Liver (tissue), 3 donors: ENCODE measurements around the gene ZNF592.

Source experiments
- EGR1 ChIP-seq, 2 donors: IDR thresholded peaks; 2 replicates each; pipeline ENCODE4 v1.6.1; 2016 to 2018; ENCODE audit warnings: antibody characterized with exemption in 2 of 2, low read depth in 2 of 2
- FOXA1 ChIP-seq: IDR thresholded peaks from 2 replicates; pipeline ENCODE4 v1.6.1; 2016; ENCODE audit warnings: antibody characterized with exemption
- GABPA ChIP-seq, 2 donors: IDR thresholded peaks in 1 of 2; conservative IDR thresholded peaks in 1 of 2; 2 replicates each; pipeline ENCODE4 v1.6.1; 2016; ENCODE audit warnings: antibody characterized with exemption in 2 of 2, mild to moderate bottlenecking in 1 of 2, moderate library complexity in 1 of 2
- SP1 ChIP-seq: IDR thresholded peaks from 2 replicates; pipeline ENCODE4 v1.6.1; 2018; ENCODE audit warnings: antibody characterized with exemption, mild to moderate bottlenecking
- TAF1 ChIP-seq: conservative IDR thresholded peaks from 2 replicates; pipeline ENCODE4 v1.6.1; 2016; ENCODE audit warnings: antibody characterized with exemption, mild to moderate bottlenecking
- YY1 ChIP-seq: IDR thresholded peaks from 2 replicates; pipeline ENCODE4 v1.6.1; 2016; ENCODE audit warnings: antibody characterized with exemption, mild to moderate bottlenecking
- TF ChIP-seq, protein P1 (sequence below): fragments of 150-350 bp; IDR thresholded peaks from 2 replicates; pipeline ENCODE4 v1.5.1; 2017; ENCODE audit warnings: improper control_type of control experiment, low read depth, low read length; ENCODE audit not compliant: missing input control
- TF ChIP-seq, protein P2 (sequence below): IDR thresholded peaks from 2 replicates; pipeline ENCODE4 v1.6.1; 2016; ENCODE audit warnings: antibody characterized with exemption, mild to moderate bottlenecking
- TF ChIP-seq, protein P3 (sequence below): IDR thresholded peaks from 2 replicates; pipeline ENCODE4 v1.6.1; 2016; ENCODE audit warnings: antibody characterized with exemption
- TF ChIP-seq, protein P4 (sequence below): IDR thresholded peaks from 2 replicates; pipeline ENCODE4 v1.6.1; 2016; ENCODE audit warnings: antibody characterized with exemption
- donor health status: healthy.
- donor health status: healthy.

DNA sequence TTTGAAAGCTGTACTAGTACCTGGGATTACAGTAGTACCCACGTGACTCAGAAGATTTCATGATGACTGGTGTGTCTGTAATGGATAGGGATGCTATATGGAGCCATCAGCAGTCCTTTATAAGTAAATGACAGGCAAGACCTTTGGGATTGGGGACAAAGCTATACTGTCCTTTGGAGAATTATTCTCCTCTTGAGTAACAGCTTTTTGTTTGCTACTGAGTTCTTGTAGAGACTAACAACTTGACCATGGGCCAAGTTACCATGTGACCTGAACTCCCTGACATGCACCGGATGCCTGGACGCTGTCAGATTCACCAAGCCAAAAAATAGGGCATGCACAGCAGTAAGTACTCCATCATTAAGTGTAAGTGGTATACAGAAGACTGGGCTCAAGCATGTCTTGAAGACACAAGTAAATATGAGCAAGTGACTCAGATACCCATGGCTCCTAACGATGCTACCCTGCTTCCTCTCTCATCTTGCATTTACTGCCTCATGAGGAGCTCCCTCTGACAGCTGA is 45.4 kb upstream of the ZNF592 start:
- TF ChIP-seq, protein P1, sequence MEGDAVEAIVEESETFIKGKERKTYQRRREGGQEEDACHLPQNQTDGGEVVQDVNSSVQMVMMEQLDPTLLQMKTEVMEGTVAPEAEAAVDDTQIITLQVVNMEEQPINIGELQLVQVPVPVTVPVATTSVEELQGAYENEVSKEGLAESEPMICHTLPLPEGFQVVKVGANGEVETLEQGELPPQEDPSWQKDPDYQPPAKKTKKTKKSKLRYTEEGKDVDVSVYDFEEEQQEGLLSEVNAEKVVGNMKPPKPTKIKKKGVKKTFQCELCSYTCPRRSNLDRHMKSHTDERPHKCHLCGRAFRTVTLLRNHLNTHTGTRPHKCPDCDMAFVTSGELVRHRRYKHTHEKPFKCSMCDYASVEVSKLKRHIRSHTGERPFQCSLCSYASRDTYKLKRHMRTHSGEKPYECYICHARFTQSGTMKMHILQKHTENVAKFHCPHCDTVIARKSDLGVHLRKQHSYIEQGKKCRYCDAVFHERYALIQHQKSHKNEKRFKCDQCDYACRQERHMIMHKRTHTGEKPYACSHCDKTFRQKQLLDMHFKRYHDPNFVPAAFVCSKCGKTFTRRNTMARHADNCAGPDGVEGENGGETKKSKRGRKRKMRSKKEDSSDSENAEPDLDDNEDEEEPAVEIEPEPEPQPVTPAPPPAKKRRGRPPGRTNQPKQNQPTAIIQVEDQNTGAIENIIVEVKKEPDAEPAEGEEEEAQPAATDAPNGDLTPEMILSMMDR = no peak
- TF ChIP-seq TAF1 (no peak), SP1 (no peak), GABPA (IDR thresholded peaks at IDR 0.05 in 1 of 2, conservative IDR thresholded peaks at IDR 0.05 in 1 of 2) (peak in 1 of 2 donors; percentile 51), EGR1 (IDR thresholded peaks at IDR 0.05; ENCODE audit: low read depth in 2 of 2) (no peak), FOXA1 (no peak), YY1 (peak; percentile 4)
- TF ChIP-seq, protein P2, sequence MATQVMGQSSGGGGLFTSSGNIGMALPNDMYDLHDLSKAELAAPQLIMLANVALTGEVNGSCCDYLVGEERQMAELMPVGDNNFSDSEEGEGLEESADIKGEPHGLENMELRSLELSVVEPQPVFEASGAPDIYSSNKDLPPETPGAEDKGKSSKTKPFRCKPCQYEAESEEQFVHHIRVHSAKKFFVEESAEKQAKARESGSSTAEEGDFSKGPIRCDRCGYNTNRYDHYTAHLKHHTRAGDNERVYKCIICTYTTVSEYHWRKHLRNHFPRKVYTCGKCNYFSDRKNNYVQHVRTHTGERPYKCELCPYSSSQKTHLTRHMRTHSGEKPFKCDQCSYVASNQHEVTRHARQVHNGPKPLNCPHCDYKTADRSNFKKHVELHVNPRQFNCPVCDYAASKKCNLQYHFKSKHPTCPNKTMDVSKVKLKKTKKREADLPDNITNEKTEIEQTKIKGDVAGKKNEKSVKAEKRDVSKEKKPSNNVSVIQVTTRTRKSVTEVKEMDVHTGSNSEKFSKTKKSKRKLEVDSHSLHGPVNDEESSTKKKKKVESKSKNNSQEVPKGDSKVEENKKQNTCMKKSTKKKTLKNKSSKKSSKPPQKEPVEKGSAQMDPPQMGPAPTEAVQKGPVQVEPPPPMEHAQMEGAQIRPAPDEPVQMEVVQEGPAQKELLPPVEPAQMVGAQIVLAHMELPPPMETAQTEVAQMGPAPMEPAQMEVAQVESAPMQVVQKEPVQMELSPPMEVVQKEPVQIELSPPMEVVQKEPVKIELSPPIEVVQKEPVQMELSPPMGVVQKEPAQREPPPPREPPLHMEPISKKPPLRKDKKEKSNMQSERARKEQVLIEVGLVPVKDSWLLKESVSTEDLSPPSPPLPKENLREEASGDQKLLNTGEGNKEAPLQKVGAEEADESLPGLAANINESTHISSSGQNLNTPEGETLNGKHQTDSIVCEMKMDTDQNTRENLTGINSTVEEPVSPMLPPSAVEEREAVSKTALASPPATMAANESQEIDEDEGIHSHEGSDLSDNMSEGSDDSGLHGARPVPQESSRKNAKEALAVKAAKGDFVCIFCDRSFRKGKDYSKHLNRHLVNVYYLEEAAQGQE = no peak
- TF ChIP-seq, protein P3, sequence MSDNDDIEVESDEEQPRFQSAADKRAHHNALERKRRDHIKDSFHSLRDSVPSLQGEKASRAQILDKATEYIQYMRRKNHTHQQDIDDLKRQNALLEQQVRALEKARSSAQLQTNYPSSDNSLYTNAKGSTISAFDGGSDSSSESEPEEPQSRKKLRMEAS = peak; percentile 24
- TF ChIP-seq, protein P4, sequence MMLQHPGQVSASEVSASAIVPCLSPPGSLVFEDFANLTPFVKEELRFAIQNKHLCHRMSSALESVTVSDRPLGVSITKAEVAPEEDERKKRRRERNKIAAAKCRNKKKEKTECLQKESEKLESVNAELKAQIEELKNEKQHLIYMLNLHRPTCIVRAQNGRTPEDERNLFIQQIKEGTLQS = no peak
